ENCODE data around the gene SETD7.
A peak's percentile ranks its signal among the peaks of the same experiment; 100 is the strongest.
"Not testable (repeated sequence)": the region's sequence is repeated elsewhere in the genome, so short reads cannot be mapped to it uniquely, and the experiment has no call there.

SETD7 gene

GRCh38 chr4:139460565-139460964 is 95.5 kb downstream of the SETD7 start:
- no peak for DNase-seq

- DNase-seq = no peak
These were observed 97.0 kb downstream of the SETD7 start for GRCh38 chr4:139458999-139459398.

- DNase-seq = no peak
These were observed 97.5 kb downstream of the SETD7 start for GRCh38 chr4:139458543-139458942.

- DNase-seq = no peak
These were observed 98.7 kb downstream of the SETD7 start for GRCh38 chr4:139457318-139457717.

- no peak for DNase-seq
These were observed 100.9 kb downstream of the SETD7 start for GRCh38 chr4:139455126-139455538.

GRCh38 chr4:139454111-139455045 is 101.6 kb downstream of the SETD7 start, which contains the start of gene RAB33B:
Gene RAB33B (plus strand): TSS chr4:139454121. CDS start chr4:139454196, 75 bp downstream.
- no peak for DNase-seq

GRCh38 chr4:139453371-139454110 is 102.5 kb downstream of the SETD7 start:
- peak; percentile 97 for DNase-seq

- DNase-seq = peak; percentile 80
These were observed 103.0 kb downstream of the SETD7 start for GRCh38 chr4:139453041-139453370.

- no peak for DNase-seq
These were observed 104.0 kb downstream of the SETD7 start for GRCh38 chr4:139451997-139452396.

GRCh38 chr4:139450586-139450985 is 105.4 kb downstream of the SETD7 start:
- no peak for DNase-seq

GRCh38 chr4:139447078-139447477 is 108.9 kb downstream of the SETD7 start:
- not testable (repeated sequence) for DNase-seq

Data from CD4-positive, alpha-beta T cell treated with Interleukin-15 for 1 hour (primary cell).